Tibial artery (tissue), 4 donors: Measurements from ENCODE around the gene NUCB1.
"Not testable (repeated sequence)": the region's sequence is repeated elsewhere in the genome, so short reads cannot be mapped to it uniquely, and the experiment has no call there.

ENCODE experiments used
- DNase-seq, 2 donors: peaks; one replicate each; pipeline ENCODE4 v3.0.0-alpha.2; 2019
- H3K27ac ChIP-seq, 2 donors: fragments of 200-600 bp; sonication (generic) in 1 of 2; 1 replicate in 1 of 2; 2 replicates in 1 of 2; pipeline ENCODE4 v1.5.1; 2018 to 2019; ENCODE audit warnings: mild to moderate bottlenecking in 1 of 2
- H3K27me3 ChIP-seq, 2 donors: fragments of 200-600 bp; sonication (generic) in 1 of 2; one replicate each; pipeline versions ENCODE4 v1.5.1 to v1.6.0; 2016 to 2019
- H3K36me3 ChIP-seq, 3 donors: fragments of 200-600 bp; sonication (generic) in 2 of 3; one replicate each; pipeline ENCODE4 v1.5.1; 2016 to 2019; ENCODE audit warnings: mild to moderate bottlenecking in 2 of 3
- H3K4me1 ChIP-seq, 4 donors: fragments of 200-600 bp; sonication (generic) in 2 of 4; 1 replicate in 3 of 4; 2 replicates in 1 of 4; pipeline ENCODE4 v1.5.1; 2016 to 2019
- H3K4me3 ChIP-seq, 2 donors: fragments of 200-600 bp; sonication (generic) in 1 of 2; 1 replicate in 1 of 2; 2 replicates in 1 of 2; pipeline ENCODE4 v1.5.1; 2018 to 2019; ENCODE audit warnings: mild to moderate bottlenecking in 2 of 2
- H3K9me3 ChIP-seq, 3 donors: fragments of 200-600 bp; sonication (generic) in 1 of 3; one replicate each; pipeline ENCODE4 v1.5.1; 2016 to 2019
- CTCF ChIP-seq, 2 experiments: fragments of 200-600 bp in 1 of 2; fragments of 450-650 bp in 1 of 2; IDR thresholded peaks; one replicate each; pipeline ENCODE4 v1.5.1; 2017 to 2019; ENCODE audit warnings: antibody characterized with exemption in 2 of 2, mild to moderate bottlenecking in 1 of 2, moderate library complexity in 1 of 2
- intact Hi-C: fragments of 100-400 bp; cut with DNase I; formaldehyde crosslinking; loops from one replicate; pipeline ENCODE4 v1.15.0; 2023; ENCODE audit warnings: low total_unique reads

The NUCB1 gene

DNA sequence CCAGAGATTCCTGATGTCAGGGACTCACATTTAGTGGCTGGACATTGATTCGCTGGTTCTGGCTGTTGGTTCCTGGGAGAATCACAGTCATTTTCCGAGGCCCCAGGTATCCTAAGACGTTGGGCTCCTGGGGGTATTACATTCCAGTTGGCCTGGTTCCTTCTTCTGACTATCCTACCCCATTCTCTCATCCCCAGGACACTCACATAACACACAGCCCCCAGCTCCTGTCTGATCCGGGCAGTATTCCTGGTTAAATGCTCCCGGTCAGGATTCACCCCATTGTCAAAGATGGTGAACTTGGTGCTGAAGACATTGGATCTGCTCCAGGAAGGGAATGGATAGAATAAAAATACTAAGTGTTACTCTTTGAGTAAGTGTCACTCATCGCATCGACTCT, 16.4 kb upstream of the NUCB1 start:
- Histone ChIP-seq H3K27me3 (no peaks in the 10 kb centered on the region), H3K4me3 (no peak overlapping the region), H3K36me3 (peaks cover 0 to 12% (median 0%) of the 10 kb centered on the region in 3 donors), H3K9me3 (no peaks in the 10 kb centered on the region), H3K4me1 (peaks cover 0 to 12% (median 5%) of the 10 kb centered on the region in 4 donors), H3K27ac (no peak overlapping the region)
- no peak for TF ChIP-seq CTCF (IDR thresholded peaks at IDR 0.05)
- no peak for DNase-seq
- intact Hi-C loops, result no loop called here

DNA sequence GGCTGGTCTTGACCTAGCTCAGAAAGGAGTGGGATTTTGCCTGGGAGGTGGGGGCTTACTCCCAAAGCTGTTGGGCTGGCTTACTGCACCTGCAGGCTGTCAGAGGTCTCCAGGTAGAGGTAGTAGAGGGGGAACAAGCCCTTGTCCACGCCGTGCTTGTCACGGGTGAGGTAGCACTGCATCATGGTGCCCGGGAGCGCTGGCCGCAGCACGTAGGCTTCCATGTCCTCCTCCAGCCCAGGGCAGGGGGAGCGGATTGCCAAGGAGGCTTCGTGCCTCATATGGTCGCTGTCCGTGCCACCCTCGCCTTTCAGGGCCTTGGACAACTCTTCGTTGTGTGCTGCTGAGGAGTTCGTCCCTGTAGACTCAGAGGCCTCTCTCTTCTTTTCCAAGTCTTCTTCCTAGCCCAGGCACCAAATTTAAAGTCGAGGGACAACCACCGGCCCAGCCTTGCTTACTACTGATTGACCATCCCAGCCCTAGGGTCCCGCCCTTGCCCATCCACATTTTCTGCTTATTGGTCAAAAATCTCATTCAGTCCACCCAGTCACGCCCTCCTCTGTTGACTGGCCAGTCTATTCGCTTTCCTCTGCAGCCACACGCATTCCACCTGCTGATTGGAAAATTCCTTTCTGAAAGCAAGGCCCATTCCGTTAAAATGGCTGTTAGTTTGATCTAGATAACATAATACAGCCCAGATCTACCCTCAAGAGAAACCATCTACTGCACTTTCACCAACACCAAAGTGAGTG, 12.1 kb upstream of the NUCB1 start:
- no peak overlapping the region for H3K4me3 ChIP-seq
- no peaks in the 10 kb centered on the region for H3K9me3 ChIP-seq
- TF ChIP-seq CTCF (IDR thresholded peaks at IDR 0.05), result no peak
- no peak for DNase-seq
- H3K36me3 ChIP-seq, result no peaks in the 10 kb centered on the region
- no peak overlapping the region for H3K27ac ChIP-seq
- H3K4me1 ChIP-seq, result no peaks in the 10 kb centered on the region
- no peaks in the 10 kb centered on the region for H3K27me3 ChIP-seq
- intact Hi-C loops, result no loop called here

- H3K4me3 ChIP-seq, H3K27ac ChIP-seq, H3K9me3 ChIP-seq, H3K4me1 ChIP-seq, DNase-seq, H3K36me3 ChIP-seq, H3K27me3 ChIP-seq, intact Hi-C loops: not testable (repeated sequence)
Observed at GRCh38 chr19:48889496-48889895, 10.6 kb upstream of the NUCB1 start.

GRCh38 chr19:48890551-48890950, 9.6 kb upstream of the NUCB1 start:
- Histone ChIP-seq H3K27ac (no peak overlapping the region), H3K36me3 (no peaks in the 10 kb centered on the region), H3K9me3 (no peaks in the 10 kb centered on the region), H3K27me3 (no peaks in the 10 kb centered on the region), H3K4me3 (no peak overlapping the region), H3K4me1 (peaks cover 0 to 4% (median 1%) of the 10 kb centered on the region in 4 donors)
- intact Hi-C loops, result no loop called here
- no peak for DNase-seq
- TF ChIP-seq CTCF (IDR thresholded peaks at IDR 0.05), result no peak

- intact Hi-C loops, result no loop called here
- no peak for TF ChIP-seq CTCF (IDR thresholded peaks at IDR 0.05)
Observed at GRCh38 chr19:48895226-48895625, 4.9 kb upstream of the NUCB1 start.

DNA sequence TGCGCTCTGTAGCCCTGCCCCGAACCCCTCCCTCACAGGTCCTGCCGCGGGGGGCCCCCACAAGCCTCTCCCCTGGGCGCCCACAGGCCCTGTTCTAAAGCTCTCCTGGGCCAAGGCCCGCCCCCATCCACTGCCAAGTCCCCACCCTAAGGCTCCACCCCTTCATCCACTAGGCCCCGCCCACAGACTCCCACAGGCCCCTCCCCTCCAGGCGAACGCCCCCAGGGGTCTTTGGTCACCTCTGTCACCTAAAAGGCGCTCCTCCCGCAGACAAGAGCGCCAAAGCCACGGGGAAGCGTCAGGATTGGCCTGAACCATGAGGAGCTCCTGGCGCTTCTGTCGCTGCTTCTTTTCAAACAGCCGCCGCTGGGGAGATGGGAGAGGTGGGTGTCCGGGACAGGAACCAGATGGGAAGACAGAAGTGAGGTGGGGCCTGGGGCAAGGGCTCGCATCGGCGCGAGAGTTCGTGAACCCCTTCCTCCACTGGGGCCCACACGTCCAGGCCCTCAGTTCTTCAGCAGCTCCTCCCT, 3.9 kb upstream of the NUCB1 start:
- intact Hi-C loops, result no loop called here
- Histone ChIP-seq H3K4me1 (peaks cover 0 to 26% (median 16%) of the 10 kb centered on the region in 4 donors), H3K36me3 (no peaks in the 10 kb centered on the region), H3K4me3 (peak overlapping the region; percentile 39 to 52), H3K27ac (peak overlapping the region; percentile 35 to 61), H3K27me3 (no peaks in the 10 kb centered on the region), H3K9me3 (no peaks in the 10 kb centered on the region)
- TF ChIP-seq CTCF (IDR thresholded peaks at IDR 0.05), result no peak
- DNase-seq, result peak; percentile 57 to 76

More at GRCh38 chr19:48895226-48895625, 4.9 kb upstream of the NUCB1 start:
- Histone ChIP-seq H3K27me3 (no peaks in the 10 kb centered on the region), H3K4me1 (peaks cover 0 to 18% (median 8%) of the 10 kb centered on the region in 4 donors), H3K27ac (no peak overlapping the region), H3K36me3 (no peaks in the 10 kb centered on the region), H3K4me3 (peak overlapping the region in 1 of 2 donors; percentile 52), H3K9me3 (no peaks in the 10 kb centered on the region)
- no peak for DNase-seq
